ENCODE measurements around the gene GRIN3B. TPM values are rescaled to one million over a fixed set of nuclear protein-coding genes. Genes with fewer than 3 reads are reported as not detected.

Gene GRIN3B
- total RNA-seq, 6 donors from 2014 or later = 0.06 to 18.9 (median 5.6) TPM

DNA sequence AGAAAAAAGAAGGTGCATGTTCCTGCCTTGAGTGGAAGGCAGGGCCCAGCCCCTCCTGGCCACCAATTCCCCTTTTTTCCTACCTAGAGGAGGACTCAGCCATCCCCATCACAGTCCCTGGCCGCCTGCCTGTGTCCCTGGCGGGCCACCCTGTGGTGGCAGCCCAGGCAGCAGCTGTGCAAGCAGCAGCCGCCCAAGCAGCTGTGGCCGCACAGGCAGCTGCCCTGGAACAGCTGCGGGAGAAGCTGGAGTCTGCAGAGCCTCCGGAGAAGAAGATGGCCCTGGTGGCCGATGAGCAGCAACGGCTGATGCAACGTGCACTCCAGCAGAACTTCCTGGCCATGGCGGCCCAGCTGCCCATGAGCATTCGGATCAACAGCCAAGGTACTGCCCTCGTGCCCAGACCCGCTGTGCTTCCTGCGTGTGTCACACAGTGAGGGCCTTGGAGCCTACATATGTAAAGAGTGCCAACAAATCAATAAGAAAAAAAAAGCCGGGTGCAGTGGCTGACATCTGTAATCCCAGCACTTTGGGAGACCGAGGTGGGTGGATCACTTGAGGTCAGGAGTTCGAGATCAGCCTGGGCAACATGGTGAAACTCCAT, 33.6 kb upstream of the GRIN3B start:
- peaks cover 25 to 66% (median 54%) of the 10 kb centered on the region in 4 donors for H3K36me3 ChIP-seq
- no peaks in the 10 kb centered on the region for H3K27me3 ChIP-seq
- H3K9me3 ChIP-seq = peaks cover 4 to 8% (median 6%) of the 10 kb centered on the region in 4 donors
- no peak for TF ChIP-seq POLR2AphosphoS5 (IDR thresholded peaks at IDR 0.05)
- TF ChIP-seq, protein P1, sequence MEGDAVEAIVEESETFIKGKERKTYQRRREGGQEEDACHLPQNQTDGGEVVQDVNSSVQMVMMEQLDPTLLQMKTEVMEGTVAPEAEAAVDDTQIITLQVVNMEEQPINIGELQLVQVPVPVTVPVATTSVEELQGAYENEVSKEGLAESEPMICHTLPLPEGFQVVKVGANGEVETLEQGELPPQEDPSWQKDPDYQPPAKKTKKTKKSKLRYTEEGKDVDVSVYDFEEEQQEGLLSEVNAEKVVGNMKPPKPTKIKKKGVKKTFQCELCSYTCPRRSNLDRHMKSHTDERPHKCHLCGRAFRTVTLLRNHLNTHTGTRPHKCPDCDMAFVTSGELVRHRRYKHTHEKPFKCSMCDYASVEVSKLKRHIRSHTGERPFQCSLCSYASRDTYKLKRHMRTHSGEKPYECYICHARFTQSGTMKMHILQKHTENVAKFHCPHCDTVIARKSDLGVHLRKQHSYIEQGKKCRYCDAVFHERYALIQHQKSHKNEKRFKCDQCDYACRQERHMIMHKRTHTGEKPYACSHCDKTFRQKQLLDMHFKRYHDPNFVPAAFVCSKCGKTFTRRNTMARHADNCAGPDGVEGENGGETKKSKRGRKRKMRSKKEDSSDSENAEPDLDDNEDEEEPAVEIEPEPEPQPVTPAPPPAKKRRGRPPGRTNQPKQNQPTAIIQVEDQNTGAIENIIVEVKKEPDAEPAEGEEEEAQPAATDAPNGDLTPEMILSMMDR (IDR thresholded peaks at IDR 0.05) = no peak
- TF ChIP-seq EP300 (IDR thresholded peaks at IDR 0.05) = no peak
- no peak for TF ChIP-seq POLR2A (IDR thresholded peaks at IDR 0.05)
- peaks cover 0 to 11% (median 3%) of the 10 kb centered on the region in 4 donors for H3K4me1 ChIP-seq
- WGBS, 2 donors = 91 to 92% methylated on average over 11 to 17 of the region's 17 CpGs
- no peak overlapping the region for H3K27ac ChIP-seq
- H3K4me3 ChIP-seq = no peak overlapping the region
- no peak for DNase-seq
- no peak for ATAC-seq (ENCODE audit: low FRiP score in 2 of 2)

DNA sequence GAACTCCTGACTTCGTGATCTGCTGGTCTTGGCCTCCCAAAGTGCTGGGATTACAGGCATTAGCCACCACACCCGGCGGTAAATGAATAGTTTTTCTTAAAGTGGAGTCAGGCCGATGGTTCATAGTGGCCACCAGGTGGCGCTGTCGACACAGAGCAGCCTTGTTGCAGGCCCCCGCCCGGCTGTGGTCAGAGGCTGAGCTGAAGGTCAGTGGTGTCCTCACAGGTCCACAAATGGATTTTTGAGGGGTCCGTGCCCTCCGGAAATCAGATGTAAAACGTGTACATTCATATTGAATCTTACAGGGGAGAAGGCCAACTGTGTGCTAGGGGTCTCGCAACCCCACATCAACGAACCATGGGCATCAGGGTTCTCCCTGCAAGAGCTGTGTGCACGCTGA, 29.5 kb upstream of the GRIN3B start:
- Histone ChIP-seq H3K4me1 (no peaks in the 10 kb centered on the region), H3K36me3 (peaks cover 25 to 58% (median 46%) of the 10 kb centered on the region in 4 donors), H3K4me3 (no peak overlapping the region), H3K9me3 (peaks cover 4 to 8% (median 6%) of the 10 kb centered on the region in 4 donors), H3K27me3 (no peaks in the 10 kb centered on the region), H3K27ac (no peak overlapping the region)
- DNase-seq = no peak
- ATAC-seq (ENCODE audit: low FRiP score in 2 of 2) = no peak
- 95 to 97% methylated on average over 13 to 14 of the region's 14 CpGs for WGBS, 2 donors
- TF ChIP-seq EP300 (IDR thresholded peaks at IDR 0.05) = no peak
- no peak for TF ChIP-seq POLR2A (IDR thresholded peaks at IDR 0.05)
- TF ChIP-seq POLR2AphosphoS5 (IDR thresholded peaks at IDR 0.05) = no peak
- TF ChIP-seq, protein P1 (IDR thresholded peaks at IDR 0.05) = peak in 4 of 6 experiments; percentile 38 to 49 (median 40)

DNA sequence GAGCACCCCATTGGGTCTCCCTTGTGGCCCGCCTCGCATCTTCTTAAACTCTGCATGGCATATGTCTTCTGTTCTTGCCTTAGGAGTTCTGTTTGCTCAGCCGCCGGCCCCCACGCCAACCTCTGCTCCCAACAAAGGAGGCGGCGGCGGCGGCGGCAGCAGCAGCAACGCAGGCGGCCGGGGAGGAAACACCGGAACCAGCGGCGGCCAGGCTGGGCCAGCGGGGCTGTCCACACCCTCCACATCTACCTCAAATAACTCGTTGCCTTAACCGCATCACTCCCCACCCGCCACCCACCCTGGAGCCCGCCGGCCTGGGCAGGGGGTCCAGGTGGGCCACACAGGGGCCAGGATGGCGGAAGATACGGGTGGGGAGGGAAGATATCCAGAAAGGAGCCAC, 28.4 kb upstream of the GRIN3B start:
- TF ChIP-seq POLR2A (IDR thresholded peaks at IDR 0.05) = no peak
- no peak for TF ChIP-seq POLR2AphosphoS5 (IDR thresholded peaks at IDR 0.05)
- no peak for TF ChIP-seq EP300 (IDR thresholded peaks at IDR 0.05)
- TF ChIP-seq, protein P1 (IDR thresholded peaks at IDR 0.05) = no peak
- peaks cover 22 to 50% (median 41%) of the 10 kb centered on the region in 4 donors for H3K36me3 ChIP-seq
- 95 to 97% methylated on average over 15 to 24 of the region's 24 CpGs for WGBS, 2 donors
- peak in 1 of 2 donors; percentile 79 for DNase-seq
- no peak overlapping the region for H3K4me3 ChIP-seq
- H3K27me3 ChIP-seq = no peaks in the 10 kb centered on the region
- no peaks in the 10 kb centered on the region for H3K4me1 ChIP-seq
- no peak overlapping the region for H3K27ac ChIP-seq
- H3K9me3 ChIP-seq = peaks cover 4 to 8% (median 6%) of the 10 kb centered on the region in 4 donors
- ATAC-seq (ENCODE audit: low FRiP score in 2 of 2) = no peak

DNA sequence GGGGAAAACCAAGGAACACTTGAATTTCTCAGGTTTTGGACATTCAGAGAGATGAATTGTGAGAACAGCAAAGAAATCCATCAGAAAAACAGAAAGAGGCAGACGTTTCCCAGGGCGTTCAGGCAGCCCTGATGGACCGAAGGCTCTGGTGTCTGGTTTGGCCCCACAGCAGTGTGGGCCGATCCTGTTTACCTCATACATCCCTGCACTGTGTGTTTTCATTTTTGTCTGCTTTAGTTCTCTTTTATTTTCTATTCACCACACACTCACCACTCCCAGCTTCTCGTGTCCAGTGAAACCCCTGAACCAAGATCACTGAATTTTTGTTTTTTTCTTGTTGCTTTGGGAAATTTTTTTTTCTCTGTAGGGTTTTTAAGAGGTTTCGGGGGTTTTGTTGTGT, 27.9 kb upstream of the GRIN3B start:
- H3K4me1 ChIP-seq = no peaks in the 10 kb centered on the region
- peaks cover 4 to 8% (median 6%) of the 10 kb centered on the region in 4 donors for H3K9me3 ChIP-seq
- no peak for ATAC-seq (ENCODE audit: low FRiP score in 2 of 2)
- DNase-seq = no peak
- WGBS, 2 donors = 95 to 97% methylated on average over 6 of the region's 6 CpGs
- H3K27me3 ChIP-seq = no peaks in the 10 kb centered on the region
- H3K27ac ChIP-seq = no peak overlapping the region
- H3K36me3 ChIP-seq = peaks cover 22 to 45% (median 38%) of the 10 kb centered on the region in 4 donors
- no peak for TF ChIP-seq EP300 (IDR thresholded peaks at IDR 0.05)
- H3K4me3 ChIP-seq = no peak overlapping the region

DNA sequence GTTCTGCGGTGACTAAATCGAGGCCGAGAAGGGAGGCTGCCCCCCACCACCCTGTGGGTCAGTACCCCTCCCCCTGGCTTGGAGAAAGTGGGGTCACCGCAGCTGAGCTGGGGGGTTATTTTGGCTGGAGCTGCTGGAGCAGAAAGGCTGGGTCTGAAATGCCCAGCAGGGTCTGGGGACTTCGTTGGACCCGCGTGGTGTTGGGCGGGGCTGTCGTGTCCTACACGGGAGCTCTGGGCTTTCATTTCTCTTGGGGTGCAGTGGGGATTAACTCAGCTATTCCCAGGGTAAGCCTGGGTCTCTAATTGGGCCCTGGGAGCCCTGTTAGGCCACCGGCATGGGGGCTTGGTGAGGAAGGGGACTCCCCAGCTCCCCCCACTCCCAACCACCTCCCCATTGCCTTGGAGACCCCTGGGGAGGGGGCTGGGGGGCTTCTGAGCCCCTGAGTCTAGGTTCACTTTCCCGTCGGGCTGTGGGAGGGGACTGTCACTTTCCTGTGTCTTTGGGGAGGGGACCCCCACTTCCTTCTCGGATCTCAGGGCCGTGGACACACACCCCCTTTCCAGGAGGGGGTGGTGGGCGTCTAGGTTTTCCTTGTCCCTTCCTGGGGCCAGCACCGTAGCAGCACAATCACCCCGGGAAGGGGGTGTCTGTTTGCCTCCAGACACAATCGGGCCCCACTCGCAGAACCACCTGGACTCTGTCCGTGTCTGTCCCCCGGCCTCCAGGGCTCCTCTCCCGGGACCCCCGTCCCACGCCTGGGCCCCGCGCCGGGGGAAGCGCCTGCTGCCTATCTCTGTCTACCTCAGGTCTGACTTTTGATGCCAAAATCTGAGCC, 26.3 kb upstream of the GRIN3B start:
- ATAC-seq (ENCODE audit: low FRiP score in 2 of 2) = no peak

More for the DNA sequence above, 26.3 kb upstream of the GRIN3B start:
- Histone ChIP-seq H3K27me3 (no peaks in the 10 kb centered on the region), H3K36me3 (peaks cover 15 to 33% (median 29%) of the 10 kb centered on the region in 4 donors), H3K27ac (no peak overlapping the region), H3K4me1 (no peaks in the 10 kb centered on the region), H3K9me3 (peaks cover 4 to 8% (median 6%) of the 10 kb centered on the region in 4 donors), H3K4me3 (no peak overlapping the region)
- no peak for TF ChIP-seq EP300 (IDR thresholded peaks at IDR 0.05)
- TF ChIP-seq POLR2A (IDR thresholded peaks at IDR 0.05) = no peak
- TF ChIP-seq, protein P1 (IDR thresholded peaks at IDR 0.05) = no peak
- no peak for TF ChIP-seq POLR2AphosphoS5 (IDR thresholded peaks at IDR 0.05)
- no peak for DNase-seq
- 87 to 91% methylated on average over 21 to 29 of the region's 29 CpGs for WGBS, 2 donors
